GM23338 (cell line): ENCODE measurements around the gene PATE1. TPM values are rescaled to one million over a fixed set of nuclear protein-coding genes. Genes with fewer than 3 reads are reported as not detected.

Source experiments
- ATAC-seq: fragments of 200-7000 bp; cut with Tn5 transposase; 3 replicates; pipeline ENCODE4 v1.9.1; 2020
- DNase-seq: peaks from one replicate; pipeline ENCODE4 v3.0.0-alpha.2; 2015; ENCODE audit warnings: low spot score
- H2AFZ ChIP-seq: fragments of 200-600 bp; sonication (generic); 2 replicates; pipeline ENCODE4 v1.8.0; 2016; ENCODE audit warnings: antibody characterized with exemption, mild to moderate bottlenecking, moderate library complexity
- H3F3A ChIP-seq: fragments of 200-600 bp; sonication (generic); replicated peaks from 2 replicates; pipeline ENCODE4 v1.8.0; 2017; ENCODE audit warnings: antibody characterized with exemption, mixed run types, low read depth
- H3K27ac ChIP-seq: fragments of 200-600 bp; sonication (generic); 2 replicates; pipeline ENCODE4 v1.6.1; 2016; ENCODE audit warnings: low read depth
- H3K27me3 ChIP-seq: fragments of 200-600 bp; sonication (generic); 2 replicates; pipeline ENCODE4 v1.8.0; 2016; ENCODE audit warnings: mild to moderate bottlenecking, mixed run types, moderate library complexity; ENCODE audit not compliant: insufficient read depth
- H3K36me3 ChIP-seq: fragments of 200-600 bp; sonication (generic); 2 replicates; pipeline ENCODE4 v1.8.0; 2016; ENCODE audit warnings: mild to moderate bottlenecking; ENCODE audit not compliant: insufficient read depth
- H3K4me1 ChIP-seq: fragments of 200-600 bp; sonication (generic); 2 replicates; pipeline ENCODE4 v1.8.0; 2016; ENCODE audit warnings: mild to moderate bottlenecking, moderate library complexity; ENCODE audit not compliant: insufficient read depth
- H3K4me2 ChIP-seq: fragments of 200-600 bp; sonication (generic); 2 replicates; pipeline ENCODE4 v1.7.1; 2017; ENCODE audit warnings: mixed run types
- H3K4me3 ChIP-seq: fragments of 200-600 bp; sonication (generic); 2 replicates; pipeline ENCODE4 v1.6.1; 2016; ENCODE audit warnings: mixed run types
- H3K79me2 ChIP-seq: fragments of 200-600 bp; sonication (generic); replicated peaks from 2 replicates; pipeline ENCODE4 v1.8.0; 2017; ENCODE audit warnings: mild to moderate bottlenecking; ENCODE audit not compliant: insufficient read depth
- H3K9me2 ChIP-seq: fragments of 200-600 bp; sonication (generic); 2 replicates; pipeline ENCODE4 v1.8.0; 2017; ENCODE audit not compliant: insufficient read depth
- H4K20me1 ChIP-seq: fragments of 200-600 bp; sonication (generic); replicated peaks from 2 replicates; pipeline ENCODE4 v1.8.0; 2017; ENCODE audit warnings: mild to moderate bottlenecking; ENCODE audit not compliant: insufficient read depth
- H3K27ac Mint-ChIP-seq: 2 replicates; pipeline ENCODE4 v1.8.0; 2020; ENCODE audit warnings: inconsistent platforms, mild to moderate bottlenecking, moderate library complexity, mixed read lengths
- H3K27me3 Mint-ChIP-seq: 3 replicates; pipeline ENCODE4 v1.8.0; 2022; ENCODE audit warnings: low read depth, mild to moderate bottlenecking, moderate library complexity, mixed read lengths, inconsistent platforms; ENCODE audit not compliant: insufficient read depth, poor library complexity
- H3K36me3 Mint-ChIP-seq: 3 replicates; pipeline ENCODE4 v1.8.0; 2021; ENCODE audit warnings: low read depth, mild to moderate bottlenecking, inconsistent platforms, moderate library complexity, mixed read lengths
- H3K4me1 Mint-ChIP-seq: 3 replicates; pipeline ENCODE4 v1.8.0; 2020; ENCODE audit warnings: mild to moderate bottlenecking, inconsistent platforms, mixed read lengths
- H3K4me3 Mint-ChIP-seq: 3 replicates; pipeline ENCODE4 v1.8.0; 2021; ENCODE audit warnings: moderate library complexity, mild to moderate bottlenecking, inconsistent platforms, mixed read lengths
- H3K9me3 Mint-ChIP-seq: 3 replicates; pipeline ENCODE4 v1.8.0; 2020; ENCODE audit warnings: moderate library complexity, mild to moderate bottlenecking, inconsistent platforms, mixed read lengths
- CREB1 ChIP-seq: fragments of 250-450 bp; sonication (Bioruptor Pico); IDR thresholded peaks from 2 replicates; pipeline ENCODE4 v1.5.0; 2020; ENCODE audit warnings: low read depth, mild to moderate bottlenecking, moderate library complexity
- CTCF ChIP-seq, 2 experiments: fragments of 200-600 bp in 1 of 2; sonication (generic) in 1 of 2; conservative IDR thresholded peaks; 2 replicates each; pipeline versions ENCODE4 v1.5.1 to v1.6.1; 2016 to 2017; ENCODE audit warnings: antibody characterized with exemption in 2 of 2, low read depth in 2 of 2, mild to moderate bottlenecking in 2 of 2, moderate library complexity in 1 of 2
- ETS1 ChIP-seq: IDR thresholded peaks from 2 replicates; pipeline ENCODE4 v1.6.1; 2016; ENCODE audit warnings: antibody characterized with exemption
- EZH2phosphoT487 ChIP-seq: fragments of 200-600 bp; sonication (generic); IDR thresholded peaks from one replicate; pipeline ENCODE4 v1.8.1; 2018; ENCODE audit warnings: antibody characterized with exemption; ENCODE audit not compliant: unreplicated experiment
- STAT1 ChIP-seq: IDR thresholded peaks from one replicate; pipeline ENCODE4 v1.6.1; 2016; ENCODE audit warnings: antibody characterized with exemption; ENCODE audit not compliant: unreplicated experiment
- ZNF462 ChIP-seq: fragments of 250-450 bp; sonication (Bioruptor Pico); IDR thresholded peaks from 2 replicates; pipeline ENCODE4 v1.5.0; 2020; ENCODE audit warnings: mild to moderate bottlenecking, moderate library complexity
- polyA plus RNA-seq: library from polyadenylated mRNA; unstranded; fragments of >200 nt; fragmentation: Nextera tagmentation; extraction: Ambion mirVana; gene quantifications from 2 replicates; pipeline ENCODE4 v1.2.1, GENCODE V29; 2016
- total RNA-seq: library from RNA; depleted of rRNA; stranded (reverse); fragments of >200 nt; shearing (Covaris generic); gene quantifications from 2 replicates; pipeline ENCODE4 v1.2.3, GENCODE V29; 2014

PATE1 gene
- total and polyA plus RNA-seq, 2 experiments from 2014 or later: not detected

DNA sequence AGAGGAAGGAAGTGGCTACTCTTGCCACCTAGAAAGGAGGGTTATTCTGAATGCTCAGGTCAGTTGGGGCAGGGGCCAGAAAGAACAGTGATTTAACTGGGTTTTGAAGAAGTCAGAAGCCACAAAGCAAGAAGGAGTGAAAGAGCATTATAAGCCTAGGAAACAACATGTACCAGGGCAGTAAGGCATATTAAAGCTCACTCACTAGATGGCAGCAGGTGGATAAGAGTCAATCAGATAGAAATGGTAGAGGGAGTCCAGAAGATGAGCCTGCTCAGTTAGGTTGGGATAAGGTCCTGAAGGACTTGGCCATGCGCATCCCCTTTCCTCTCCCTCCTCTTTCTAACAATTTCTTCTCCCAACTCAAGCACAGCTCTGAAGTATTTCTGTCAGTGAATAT, 22.0 kb upstream of the PATE1 start:
- DNase-seq: peak; percentile 56
- no peak overlapping the region for H3K4me2 ChIP-seq
- no peaks in the 10 kb centered on the region for H3K36me3 ChIP-seq
- ATAC-seq: peak; percentile 90
- Mint-ChIP-seq H3K9me3 (no peaks in the 10 kb centered on the region), H3K4me1 (no peaks in the 10 kb centered on the region), H3K27ac (no peak overlapping the region), H3K4me3 (no peak overlapping the region), H3K36me3 (no peaks in the 10 kb centered on the region), H3K27me3 (no peaks in the 10 kb centered on the region)
- H3F3A ChIP-seq: no peaks in the 10 kb centered on the region
- no peak overlapping the region for H2AFZ ChIP-seq
- H3K4me1 ChIP-seq: no peaks in the 10 kb centered on the region
- no peak overlapping the region for H3K27ac ChIP-seq
- no peak overlapping the region for H3K4me3 ChIP-seq
- no peaks in the 10 kb centered on the region for H3K27me3 ChIP-seq
- no peaks in the 10 kb centered on the region for H3K9me2 ChIP-seq
- TF ChIP-seq EZH2phosphoT487: no peak
- peak; percentile 48 to 81 for TF ChIP-seq CTCF (conservative IDR thresholded peaks at IDR 0.05; ENCODE audit: low read depth in 2 of 2)
- no peaks in the 10 kb centered on the region for H3K79me2 ChIP-seq
- H4K20me1 ChIP-seq: no peaks in the 10 kb centered on the region

- Histone ChIP-seq H3K36me3 (no peaks in the 10 kb centered on the region), H3F3A (no peaks in the 10 kb centered on the region), H3K27me3 (no peaks in the 10 kb centered on the region), H3K79me2 (no peaks in the 10 kb centered on the region), H3K4me1 (no peaks in the 10 kb centered on the region), H4K20me1 (no peaks in the 10 kb centered on the region), H3K4me3 (no peak overlapping the region), H3K4me2 (no peak overlapping the region), H2AFZ (no peak overlapping the region), H3K27ac (no peak overlapping the region), H3K9me2 (no peaks in the 10 kb centered on the region)
- Mint-ChIP-seq H3K36me3 (no peaks in the 10 kb centered on the region), H3K4me3 (no peak overlapping the region), H3K27ac (no peak overlapping the region), H3K9me3 (no peaks in the 10 kb centered on the region), H3K27me3 (no peaks in the 10 kb centered on the region), H3K4me1 (no peaks in the 10 kb centered on the region)
- no peak for ATAC-seq
- no peak for TF ChIP-seq ETS1
- TF ChIP-seq CREB1 (CRISPR knock-in tag): no peak
- TF ChIP-seq ZNF462 (CRISPR knock-in tag): no peak
- TF ChIP-seq STAT1: no peak
- TF ChIP-seq CTCF (conservative IDR thresholded peaks at IDR 0.05; ENCODE audit: low read depth in 2 of 2): no peak
- no peak for DNase-seq
Observed at GRCh38 chr11:125728969-125729368, 17.1 kb upstream of the PATE1 start.
